DND-41 (cell line): ENCODE results near the gene ARSG.

Experiments used
- EZH2 ChIP-seq: IDR thresholded peaks from 3 replicates; pipeline ENCODE4 v1.6.1; 2012; ENCODE audit warnings: borderline replicate concordance, low read depth, mild to moderate bottlenecking, moderate library complexity, low read length, inconsistent platforms; ENCODE audit not compliant: severe bottlenecking
- TF ChIP-seq, protein P1 (sequence below): IDR thresholded peaks from 2 replicates; pipeline ENCODE4 v1.5.1; 2012; ENCODE audit warnings: borderline replicate concordance, low read length, moderate library complexity, mild to moderate bottlenecking; ENCODE audit not compliant: poor library complexity, severe bottlenecking; ENCODE audit errors: extremely low read depth

DNA sequence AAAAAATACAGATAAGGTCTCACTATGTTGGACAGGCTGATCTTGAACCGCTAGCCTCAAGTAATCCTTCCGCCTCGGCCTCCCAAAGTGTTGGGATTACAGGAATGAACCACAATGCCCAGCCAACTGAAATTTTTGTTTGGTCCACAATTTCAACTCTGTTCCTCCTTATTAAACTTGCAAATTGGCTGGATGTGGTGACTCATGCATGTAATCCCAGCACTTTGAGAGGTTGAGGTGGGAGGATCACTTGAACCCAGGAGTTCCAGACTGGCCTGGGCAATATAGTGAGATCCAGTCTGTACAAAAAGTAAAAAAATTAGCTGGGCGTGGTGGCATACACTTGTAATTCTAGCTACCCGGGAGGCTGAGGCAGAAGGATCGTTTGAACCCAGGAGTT, 13.4 kb downstream of the ARSG start:
- TF ChIP-seq, protein P1, sequence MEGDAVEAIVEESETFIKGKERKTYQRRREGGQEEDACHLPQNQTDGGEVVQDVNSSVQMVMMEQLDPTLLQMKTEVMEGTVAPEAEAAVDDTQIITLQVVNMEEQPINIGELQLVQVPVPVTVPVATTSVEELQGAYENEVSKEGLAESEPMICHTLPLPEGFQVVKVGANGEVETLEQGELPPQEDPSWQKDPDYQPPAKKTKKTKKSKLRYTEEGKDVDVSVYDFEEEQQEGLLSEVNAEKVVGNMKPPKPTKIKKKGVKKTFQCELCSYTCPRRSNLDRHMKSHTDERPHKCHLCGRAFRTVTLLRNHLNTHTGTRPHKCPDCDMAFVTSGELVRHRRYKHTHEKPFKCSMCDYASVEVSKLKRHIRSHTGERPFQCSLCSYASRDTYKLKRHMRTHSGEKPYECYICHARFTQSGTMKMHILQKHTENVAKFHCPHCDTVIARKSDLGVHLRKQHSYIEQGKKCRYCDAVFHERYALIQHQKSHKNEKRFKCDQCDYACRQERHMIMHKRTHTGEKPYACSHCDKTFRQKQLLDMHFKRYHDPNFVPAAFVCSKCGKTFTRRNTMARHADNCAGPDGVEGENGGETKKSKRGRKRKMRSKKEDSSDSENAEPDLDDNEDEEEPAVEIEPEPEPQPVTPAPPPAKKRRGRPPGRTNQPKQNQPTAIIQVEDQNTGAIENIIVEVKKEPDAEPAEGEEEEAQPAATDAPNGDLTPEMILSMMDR = no peak
- no peak for TF ChIP-seq EZH2
